WI38 (cell line): ENCODE results near the gene BRIX1.

ENCODE experiments used
- H3K4me3 ChIP-seq: 2 replicates; pipeline ENCODE4 v1.5.1; 2011; ENCODE audit warnings: low read depth, mild to moderate bottlenecking, control low read depth, low read length
- CTCF ChIP-seq: IDR thresholded peaks from 2 replicates; pipeline ENCODE4 v1.5.1; 2012; ENCODE audit warnings: low read depth, mild to moderate bottlenecking, control low read depth, low read length

Gene BRIX1

GRCh38 chr5:34926318-34926888 lies 10.9 kb downstream of the BRIX1 start:
- H3K4me3 ChIP-seq, result no peak overlapping the region
- no peak for TF ChIP-seq CTCF

- TF ChIP-seq CTCF, result no peak
- no peak overlapping the region for H3K4me3 ChIP-seq
Measured at GRCh38 chr5:34927785-34928184, 12.3 kb downstream of the BRIX1 start.

- H3K4me3 ChIP-seq, result no peak overlapping the region
Measured at GRCh38 chr5:34928267-34928666, 12.8 kb downstream of the BRIX1 start.

GRCh38 chr5:34929134-34929719 lies 13.7 kb downstream of the BRIX1 start, which contains the start of gene DNAJC21:
Gene DNAJC21 (plus strand): TSS chr5:34929559. CDS start chr5:34929820, 261 bp downstream.
- peak within 1 kb of the TSS; percentile 87 for H3K4me3 ChIP-seq
- no peak for TF ChIP-seq CTCF

More at GRCh38 chr5:34928267-34928666, 12.8 kb downstream of the BRIX1 start:
- TF ChIP-seq CTCF, result no peak

- TF ChIP-seq CTCF, result no peak
Measured at GRCh38 chr5:34929720-34930461, 14.4 kb downstream of the BRIX1 start.

GRCh38 chr5:34930462-34930844 lies 14.9 kb downstream of the BRIX1 start:
- TF ChIP-seq CTCF, result no peak
- H3K4me3 ChIP-seq, result peak overlapping the region; percentile 87

More at GRCh38 chr5:34929720-34930461, 14.4 kb downstream of the BRIX1 start:
- peak overlapping the region; percentile 87 for H3K4me3 ChIP-seq

- no peak for TF ChIP-seq CTCF
- H3K4me3 ChIP-seq, result peak overlapping the region; percentile 87
Measured at GRCh38 chr5:34930870-34931269, 15.4 kb downstream of the BRIX1 start.
